WI38 (cell line): ENCODE data around the gene CTIF.
A peak's percentile ranks its signal among the peaks of the same experiment; 100 is the strongest.

ENCODE experiments used
- H3K4me3 ChIP-seq: 2 replicates; pipeline ENCODE4 v1.5.1; 2011; ENCODE audit warnings: low read depth, mild to moderate bottlenecking, control low read depth, low read length
- CTCF ChIP-seq: IDR thresholded peaks from 2 replicates; pipeline ENCODE4 v1.5.1; 2012; ENCODE audit warnings: low read depth, mild to moderate bottlenecking, control low read depth, low read length

CTIF gene

GRCh38 chr18:48673456-48673852 lies 134.6 kb downstream of the CTIF start:
- no peak for TF ChIP-seq CTCF

GRCh38 chr18:48673853-48674721 lies 135.3 kb downstream of the CTIF start:
- TF ChIP-seq CTCF, result no peak

More at GRCh38 chr18:48673456-48673852, 134.6 kb downstream of the CTIF start:
- H3K4me3 ChIP-seq, result no peak overlapping the region

GRCh38 chr18:48674758-48675351 lies 136.0 kb downstream of the CTIF start:
- TF ChIP-seq CTCF, result peak; percentile 12; the same call in 1 of the 2 replicates
- H3K4me3 ChIP-seq, result no peak overlapping the region

More at GRCh38 chr18:48673853-48674721, 135.3 kb downstream of the CTIF start:
- no peak overlapping the region for H3K4me3 ChIP-seq

- no peak overlapping the region for H3K4me3 ChIP-seq
- TF ChIP-seq CTCF, result peak; percentile 84
Measured at GRCh38 chr18:48675352-48675761, 136.5 kb downstream of the CTIF start.

- no peak overlapping the region for H3K4me3 ChIP-seq
- TF ChIP-seq CTCF, result no peak
Measured at GRCh38 chr18:48675912-48676311, 137.1 kb downstream of the CTIF start.

- TF ChIP-seq CTCF, result no peak
- no peak overlapping the region for H3K4me3 ChIP-seq
Measured at GRCh38 chr18:48676346-48676745, 137.5 kb downstream of the CTIF start.
